DMS 273 (cell line): ENCODE measurements around the gene TNFRSF11A.

Experiments used
- DNase-seq: peaks from one replicate; lab custom pipeline; 2025; ENCODE audit not compliant: unreplicated experiment; lab: John Stamatoyannopoulos, UW

Gene TNFRSF11A

DNA sequence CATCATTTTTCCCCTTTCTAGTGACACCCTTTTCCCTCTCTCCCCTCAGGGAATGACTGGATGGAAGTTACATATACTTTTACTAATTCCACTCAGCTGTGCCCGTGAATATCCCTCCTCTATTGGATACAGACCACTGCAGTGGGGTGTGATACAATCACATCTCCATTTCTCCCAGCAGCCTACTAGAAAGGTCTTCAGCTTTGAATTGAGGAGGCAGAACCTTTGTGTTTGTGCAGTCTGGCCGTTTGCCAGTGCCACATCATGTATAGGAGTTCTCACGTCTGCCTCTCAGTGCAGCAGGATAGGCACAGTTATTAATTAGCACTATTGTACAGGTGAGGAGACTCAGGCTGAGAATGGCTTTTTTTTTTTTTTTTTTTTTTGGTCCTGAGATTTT lies 16.4 kb downstream of the TNFRSF11A start:
- no peak for DNase-seq

GRCh38 chr18:62342884-62343283 lies 17.8 kb downstream of the TNFRSF11A start:
- DNase-seq, result no peak

- no peak for DNase-seq
Observed at GRCh38 chr18:62343316-62343715, 18.2 kb downstream of the TNFRSF11A start.

DNA sequence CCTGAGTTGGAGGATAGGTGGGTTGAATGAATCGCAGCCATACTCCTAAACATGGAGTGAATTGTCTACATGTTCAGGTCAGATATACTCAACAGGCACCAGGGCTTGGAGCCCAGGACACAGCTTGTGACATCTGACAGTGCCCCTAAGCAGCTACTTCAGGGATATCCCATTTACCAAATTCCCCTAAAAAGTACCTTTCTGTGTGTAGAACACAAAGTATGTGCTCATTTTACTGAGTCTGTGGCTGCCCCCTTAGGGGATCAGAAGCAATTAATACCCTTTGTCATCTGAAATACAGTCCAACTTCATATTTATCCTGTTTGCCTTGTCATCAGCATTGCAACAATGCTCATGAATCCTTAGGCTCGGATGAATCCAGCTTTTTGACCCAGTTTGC lies 20.8 kb downstream of the TNFRSF11A start:
- DNase-seq, result no peak

DNA sequence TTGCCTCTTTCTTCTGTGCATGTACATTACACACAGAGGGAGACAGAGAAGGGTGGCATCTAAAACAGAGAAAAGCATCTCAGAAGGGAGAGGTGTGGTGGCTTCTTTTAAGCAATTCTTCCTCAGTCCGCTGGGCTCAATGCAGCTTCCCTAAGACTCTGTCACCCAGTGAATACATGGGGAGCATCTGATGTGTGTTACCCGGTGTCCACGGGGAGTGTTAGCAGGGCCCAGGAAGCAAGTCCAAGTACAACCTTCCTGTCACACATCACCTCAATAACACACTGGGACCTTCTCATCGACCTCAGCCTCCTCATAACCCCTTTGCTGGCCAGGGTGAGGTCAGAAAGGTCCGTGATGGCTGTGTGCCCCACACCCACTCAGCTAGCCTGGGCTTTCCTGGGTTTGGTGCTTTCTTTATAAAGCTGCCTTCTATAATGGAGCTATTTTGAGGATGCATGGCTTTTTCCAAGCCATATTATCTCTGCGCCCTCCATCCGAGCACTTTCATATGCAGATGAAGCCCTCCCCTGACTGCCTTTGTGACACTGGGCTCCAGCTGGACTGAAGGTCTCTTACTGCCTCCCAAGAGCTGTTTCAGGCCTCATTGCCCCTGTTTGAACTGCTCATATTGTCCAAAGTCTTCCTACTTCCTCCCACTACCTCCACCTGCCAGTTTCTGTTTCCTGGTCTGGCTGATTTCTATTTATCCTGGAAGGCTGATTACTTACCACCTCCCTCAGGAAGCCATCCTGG lies 21.4 kb downstream of the TNFRSF11A start:
- DNase-seq, result no peak

- DNase-seq, result no peak
Observed at GRCh38 chr18:62347089-62347506, 22.0 kb downstream of the TNFRSF11A start.

DNA sequence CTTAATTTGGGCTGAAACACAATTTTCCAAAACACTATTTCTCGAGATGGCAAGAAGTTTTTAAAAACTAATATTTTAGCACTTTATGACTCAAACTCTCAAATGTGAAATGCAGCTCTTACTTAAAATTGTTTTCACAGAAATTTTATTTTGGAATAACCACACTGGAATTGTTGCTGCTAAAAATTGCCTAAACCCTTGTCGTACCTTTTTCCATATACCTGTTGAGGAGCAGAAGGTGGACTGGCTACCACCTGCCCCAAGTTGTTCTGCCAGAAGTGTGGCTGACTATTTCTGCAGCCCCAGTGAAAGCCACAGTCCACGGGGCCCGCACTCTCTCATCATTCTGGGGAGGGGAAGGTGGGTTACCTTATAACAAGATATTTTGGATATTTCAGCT lies 23.4 kb downstream of the TNFRSF11A start:
- DNase-seq, result no peak

DNA sequence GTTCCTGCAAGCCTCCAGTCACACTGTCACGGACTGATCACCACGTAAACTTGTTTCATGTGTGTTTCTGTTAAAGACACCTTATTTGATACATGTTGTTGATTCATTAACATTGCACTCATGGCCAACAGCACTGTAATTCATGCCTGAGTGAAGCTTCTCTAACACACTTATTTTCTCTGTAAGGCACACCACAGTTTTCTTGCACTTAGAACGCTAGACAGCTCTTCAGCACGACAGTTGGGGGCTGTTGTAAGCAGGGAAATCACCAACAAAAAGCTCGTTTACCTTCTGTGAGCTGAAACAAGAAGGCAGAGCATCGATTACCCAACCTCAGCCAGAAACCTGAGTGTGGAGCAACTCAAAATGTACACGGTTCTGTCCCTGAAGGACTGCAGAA lies 28.1 kb downstream of the TNFRSF11A start:
- no peak for DNase-seq

DNA sequence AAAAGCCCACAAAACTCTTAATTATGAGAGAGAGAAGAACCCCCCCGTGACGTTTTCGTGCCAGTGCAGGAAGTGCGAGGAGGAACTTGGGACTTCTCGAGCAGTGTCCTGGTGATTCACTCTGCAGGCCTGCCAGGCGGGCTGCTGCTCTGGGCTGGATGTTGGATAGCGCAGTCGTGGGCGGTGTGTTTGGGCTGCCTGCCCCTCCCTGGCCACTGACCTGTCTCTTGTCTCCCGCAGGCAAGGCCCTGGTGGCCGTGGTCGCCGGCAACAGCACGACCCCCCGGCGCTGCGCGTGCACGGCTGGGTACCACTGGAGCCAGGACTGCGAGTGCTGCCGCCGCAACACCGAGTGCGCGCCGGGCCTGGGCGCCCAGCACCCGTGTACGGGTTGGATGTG lies 29.0 kb downstream of the TNFRSF11A start:
- DNase-seq, result no peak

GRCh38 chr18:62357079-62357719 lies 32.1 kb downstream of the TNFRSF11A start:
- no peak for DNase-seq

- DNase-seq, result no peak
Observed at GRCh38 chr18:62360805-62361204, 35.7 kb downstream of the TNFRSF11A start.

DNA sequence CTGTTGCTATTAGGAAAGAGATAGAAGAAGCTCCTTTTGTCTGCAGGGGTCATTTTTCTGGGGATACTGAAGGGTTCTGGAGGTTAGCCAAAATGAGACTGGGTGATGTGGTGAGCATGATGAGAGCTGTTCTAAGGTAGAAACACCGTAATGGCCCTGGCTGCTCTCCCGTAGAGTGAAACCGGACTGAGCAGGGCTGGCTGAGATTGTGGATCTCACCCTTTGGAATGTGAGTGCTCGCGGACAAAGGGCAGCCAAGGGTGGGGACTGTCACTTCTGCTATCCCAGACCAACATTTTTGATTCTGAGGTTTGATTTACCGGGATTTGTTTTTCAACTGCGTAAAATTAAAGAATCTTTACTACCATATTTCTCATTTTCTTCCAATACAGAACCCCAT lies 36.2 kb downstream of the TNFRSF11A start:
- DNase-seq, result no peak

- DNase-seq, result no peak
Observed at GRCh38 chr18:62364558-62364957, 39.4 kb downstream of the TNFRSF11A start.

DNA sequence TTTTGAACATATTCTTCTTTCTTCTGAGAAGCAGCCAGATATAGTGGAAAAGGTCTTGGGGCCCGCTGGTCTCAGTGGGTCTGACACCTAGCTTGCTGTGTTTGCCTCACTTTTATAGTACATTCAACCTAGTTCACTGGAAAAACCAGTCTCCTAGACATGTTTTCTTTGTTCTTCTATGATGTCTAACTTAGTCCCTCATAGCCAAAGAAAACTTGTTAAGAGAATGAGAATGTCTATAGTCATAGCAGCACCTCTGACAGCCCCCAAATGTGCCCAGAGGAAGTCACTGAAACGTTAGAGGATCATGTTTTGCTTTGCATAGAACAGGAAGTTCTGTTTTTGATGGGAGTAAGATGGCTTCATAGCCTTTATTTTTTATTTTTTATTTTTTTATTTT lies 40.3 kb downstream of the TNFRSF11A start:
- DNase-seq, result no peak

GRCh38 chr18:62366992-62367391 lies 41.9 kb downstream of the TNFRSF11A start:
- no peak for DNase-seq

GRCh38 chr18:62368100-62368499 lies 43.0 kb downstream of the TNFRSF11A start:
- no peak for DNase-seq

- no peak for DNase-seq
Observed at GRCh38 chr18:62369129-62369644, 44.1 kb downstream of the TNFRSF11A start.

DNA sequence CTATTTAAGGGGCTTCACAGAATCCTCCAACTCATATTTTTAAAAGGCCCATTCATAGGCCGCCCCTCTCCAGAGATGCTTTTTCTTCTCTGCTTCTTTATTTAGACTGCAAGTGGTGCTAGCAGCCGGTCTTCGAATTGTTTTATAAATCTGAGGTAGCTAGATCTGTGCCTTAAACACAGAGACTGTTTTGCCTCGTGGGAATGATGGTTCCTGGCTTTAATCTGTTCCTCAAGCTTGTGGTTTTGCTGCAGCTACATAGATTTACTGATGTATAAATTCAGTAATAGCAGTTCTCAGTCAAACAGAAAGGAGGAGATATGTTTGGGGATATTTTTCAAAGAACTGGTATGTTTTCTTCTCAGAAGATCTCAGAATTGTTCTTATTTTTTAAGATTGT lies 45.3 kb downstream of the TNFRSF11A start:
- no peak for DNase-seq

GRCh38 chr18:62371436-62371835 lies 46.3 kb downstream of the TNFRSF11A start:
- DNase-seq, result no peak

GRCh38 chr18:62372156-62372555 lies 47.0 kb downstream of the TNFRSF11A start:
- DNase-seq, result peak; percentile 7

DNA sequence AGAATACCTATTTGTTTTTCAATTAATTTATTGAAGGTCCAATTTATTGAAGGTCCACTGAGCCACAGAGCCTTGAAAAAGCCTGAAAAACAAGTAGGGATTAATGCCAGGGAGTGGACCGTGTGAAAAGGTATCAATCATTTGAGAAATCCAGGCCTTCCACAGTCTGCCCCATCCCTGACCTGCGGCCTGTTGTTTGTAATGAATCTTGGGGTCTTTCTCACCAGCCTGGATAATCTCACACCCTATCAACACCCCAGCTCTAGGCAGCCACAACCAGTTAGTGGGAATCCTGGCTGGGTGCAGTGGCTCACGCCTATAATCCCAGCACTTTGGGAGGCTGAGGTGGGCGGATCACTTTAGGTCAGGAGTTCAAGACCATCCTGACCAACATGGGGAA lies 47.8 kb downstream of the TNFRSF11A start:
- no peak for DNase-seq

DNA sequence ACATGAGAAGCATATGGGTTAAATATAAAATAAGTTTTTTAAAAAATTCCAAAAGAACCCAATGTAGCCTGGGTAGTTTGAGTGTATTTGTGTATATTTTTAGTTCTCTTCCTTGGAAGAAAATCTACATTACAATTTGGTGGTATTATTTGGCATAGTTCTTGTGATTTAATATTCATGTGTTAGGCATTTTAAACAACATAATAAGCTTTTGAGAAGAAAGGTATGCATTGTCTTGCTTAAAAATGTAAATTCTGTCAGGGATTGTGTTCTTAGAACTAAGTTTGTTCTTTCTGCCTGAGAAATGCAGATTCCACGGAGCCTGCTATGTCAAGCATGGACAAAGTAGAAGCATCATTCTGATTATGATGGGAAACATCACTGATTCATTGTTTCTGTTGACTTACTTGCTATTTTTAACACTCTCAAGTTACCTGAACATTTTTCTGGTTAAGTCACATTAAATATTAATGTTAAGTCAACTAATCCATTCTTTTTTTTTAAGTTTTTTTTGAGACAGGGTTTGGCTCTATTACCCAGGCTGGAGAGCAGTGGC lies 49.4 kb downstream of the TNFRSF11A start:
- no peak for DNase-seq
